ENCODE data around the gene RBM47.
"Not testable (repeated sequence)": the region's sequence is repeated elsewhere in the genome, so short reads cannot be mapped to it uniquely, and the experiment has no call there.

Gene RBM47

GRCh38 chr4:40486534-40486933 is 143.1 kb downstream of the RBM47 start:
- no peak for DNase-seq (ENCODE audit: low read depth in 2 of 2)

- DNase-seq (ENCODE audit: low read depth in 2 of 2), result no peak
Observed at GRCh38 chr4:40484346-40485090, 145.1 kb downstream of the RBM47 start.

GRCh38 chr4:40482985-40483647 is 146.5 kb downstream of the RBM47 start:
- no peak for DNase-seq (ENCODE audit: low read depth in 2 of 2)

GRCh38 chr4:40481977-40482376 is 147.7 kb downstream of the RBM47 start:
- no peak for DNase-seq (ENCODE audit: low read depth in 2 of 2)

GRCh38 chr4:40480291-40480690 is 149.4 kb downstream of the RBM47 start:
- no peak for DNase-seq (ENCODE audit: low read depth in 2 of 2)

- no peak for DNase-seq (ENCODE audit: low read depth in 2 of 2)
Observed at GRCh38 chr4:40479378-40479777, 150.3 kb downstream of the RBM47 start.

- DNase-seq (ENCODE audit: low read depth in 2 of 2), result no peak
Observed at GRCh38 chr4:40475609-40476008, 154.1 kb downstream of the RBM47 start.

- no peak for DNase-seq (ENCODE audit: low read depth in 2 of 2)
Observed at GRCh38 chr4:40473578-40474388, 155.9 kb downstream of the RBM47 start.

- no peak for DNase-seq (ENCODE audit: low read depth in 2 of 2)
Observed at GRCh38 chr4:40471923-40472322, 157.7 kb downstream of the RBM47 start.

GRCh38 chr4:40466789-40467188 is 162.9 kb downstream of the RBM47 start:
- DNase-seq (ENCODE audit: low read depth in 2 of 2), result no peak

GRCh38 chr4:40462326-40462725 is 167.3 kb downstream of the RBM47 start:
- DNase-seq (ENCODE audit: low read depth in 2 of 2), result no peak

- no peak for DNase-seq (ENCODE audit: low read depth in 2 of 2)
Observed at GRCh38 chr4:40461879-40462278, 167.8 kb downstream of the RBM47 start.

- no peak for DNase-seq (ENCODE audit: low read depth in 2 of 2)
Observed at GRCh38 chr4:40461062-40461461, 168.6 kb downstream of the RBM47 start.

- DNase-seq (ENCODE audit: low read depth in 2 of 2), result no peak
Observed at GRCh38 chr4:40458683-40459082, 171.0 kb downstream of the RBM47 start.

GRCh38 chr4:40458109-40458508 is 171.6 kb downstream of the RBM47 start:
- no peak for DNase-seq (ENCODE audit: low read depth in 2 of 2)

GRCh38 chr4:40455340-40455902 is 174.2 kb downstream of the RBM47 start:
- DNase-seq (ENCODE audit: low read depth in 2 of 2), result no peak

GRCh38 chr4:40454816-40455215 is 174.8 kb downstream of the RBM47 start:
- DNase-seq (ENCODE audit: low read depth in 2 of 2), result no peak

GRCh38 chr4:40453912-40454311 is 175.8 kb downstream of the RBM47 start:
- DNase-seq (ENCODE audit: low read depth in 2 of 2), result no peak

GRCh38 chr4:40448875-40449274 is 180.8 kb downstream of the RBM47 start:
- no peak for DNase-seq (ENCODE audit: low read depth in 2 of 2)

- DNase-seq (ENCODE audit: low read depth in 2 of 2), result no peak
Observed at GRCh38 chr4:40446839-40447238, 182.8 kb downstream of the RBM47 start.

- DNase-seq (ENCODE audit: low read depth in 2 of 2), result not testable (repeated sequence)
Observed at GRCh38 chr4:40446261-40446750, 183.4 kb downstream of the RBM47 start.

- no peak for DNase-seq (ENCODE audit: low read depth in 2 of 2)
Observed at GRCh38 chr4:40445671-40446070, 184.0 kb downstream of the RBM47 start.

Data from stimulated activated CD4-positive, alpha-beta T cell treated with anti-CD3 and anti-CD28 coated beads, Interleukin-1b, Interleukin-23, amount 100 ng/mL, for 1 hour (primary cell).